Glutamatergic neuron (in vitro differentiated cells): ENCODE data around the gene RAB37. TPM values are rescaled to one million over a fixed set of nuclear protein-coding genes. Genes with fewer than 3 reads are reported as not detected.

Experiments used
- DNase-seq: peaks from one replicate; pipeline ENCODE4 v3.0.0; 2022
- H3K27ac Mint-ChIP-seq: one replicate; pipeline ENCODE4 v1.8.0; 2020; ENCODE audit warnings: mild to moderate bottlenecking, mixed read lengths, inconsistent platforms; ENCODE audit not compliant: unreplicated experiment
- H3K27me3 Mint-ChIP-seq: one replicate; pipeline ENCODE4 v1.8.0; 2020; ENCODE audit warnings: mild to moderate bottlenecking, moderate library complexity, mixed read lengths, inconsistent platforms; ENCODE audit not compliant: unreplicated experiment
- H3K36me3 Mint-ChIP-seq: one replicate; pipeline ENCODE4 v1.8.0; 2020; ENCODE audit warnings: mild to moderate bottlenecking, mixed read lengths, inconsistent platforms; ENCODE audit not compliant: unreplicated experiment
- H3K4me1 Mint-ChIP-seq: one replicate; pipeline ENCODE4 v1.8.0; 2020; ENCODE audit warnings: mild to moderate bottlenecking, low read depth, mixed read lengths, inconsistent platforms; ENCODE audit not compliant: unreplicated experiment
- H3K4me3 Mint-ChIP-seq: one replicate; pipeline ENCODE4 v1.8.0; 2020; ENCODE audit warnings: mild to moderate bottlenecking, mixed read lengths, inconsistent platforms; ENCODE audit not compliant: unreplicated experiment
- H3K9me3 Mint-ChIP-seq: one replicate; pipeline ENCODE4 v1.8.0; 2020; ENCODE audit warnings: mild to moderate bottlenecking, moderate library complexity, mixed read lengths, inconsistent platforms; ENCODE audit not compliant: unreplicated experiment
- CTCF ChIP-seq: fragments of 200-600 bp; sonication (generic); IDR thresholded peaks from one replicate; pipeline ENCODE4 v1.5.0; 2021; ENCODE audit not compliant: partially characterized antibody, unreplicated experiment
- total RNA-seq: library from RNA; stranded (reverse); fragmentation: NEBNext Ultra II Directional; extraction: Animal tissue kit (Norgen Biotek cat#: 25700); gene quantifications from one replicate; pipeline ENCODE4 v1.2.1, GENCODE V29; 2021; ENCODE audit not compliant: unreplicated experiment

Gene RAB37
- total RNA-seq, 1 donor from 2014 or later = 2.1 TPM

DNA sequence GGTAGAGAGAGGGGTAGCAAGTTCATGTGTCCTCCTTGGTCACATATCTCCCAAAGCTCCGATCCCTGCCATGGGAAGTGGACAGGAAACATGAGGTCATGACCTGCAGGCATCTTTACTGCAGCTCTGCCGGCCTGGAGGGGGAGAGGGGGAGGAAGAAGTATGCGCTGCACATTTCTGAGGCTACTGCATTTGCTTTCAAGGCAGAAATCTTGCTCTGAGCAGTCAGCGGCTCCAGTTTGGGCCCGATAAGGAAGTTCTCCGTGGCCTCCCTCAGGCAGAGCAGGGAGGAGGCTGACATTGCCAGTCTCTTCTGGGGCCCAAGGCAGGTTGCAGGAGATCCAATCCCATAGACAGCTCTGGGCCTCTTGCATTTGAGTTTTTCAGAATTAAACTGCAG, 9.9 kb downstream of the RAB37 start:
- no peak for DNase-seq
- H3K27me3 Mint-ChIP-seq = peaks cover 3% of the 10 kb centered on the region
- no peaks in the 10 kb centered on the region for H3K36me3 Mint-ChIP-seq
- no peak for TF ChIP-seq CTCF
- H3K27ac Mint-ChIP-seq = no peak overlapping the region
- H3K4me1 Mint-ChIP-seq = peaks cover 12% of the 10 kb centered on the region
- peaks cover 8% of the 10 kb centered on the region for H3K9me3 Mint-ChIP-seq
- no peak overlapping the region for H3K4me3 Mint-ChIP-seq

- H3K4me1 Mint-ChIP-seq = peaks cover 12% of the 10 kb centered on the region
- H3K9me3 Mint-ChIP-seq = peaks cover 9% of the 10 kb centered on the region
- no peak for TF ChIP-seq CTCF
- H3K27me3 Mint-ChIP-seq = peaks cover 2% of the 10 kb centered on the region
- H3K36me3 Mint-ChIP-seq = no peaks in the 10 kb centered on the region
- DNase-seq = no peak
- no peak overlapping the region for H3K4me3 Mint-ChIP-seq
- H3K27ac Mint-ChIP-seq = no peak overlapping the region
Measured at GRCh38 chr17:74748279-74748528, 11.1 kb downstream of the RAB37 start.

GRCh38 chr17:74748529-74749278, 11.6 kb downstream of the RAB37 start, which contains the start of gene NHERF1:
Gene NHERF1 (plus strand): TSS chr17:74748628. CDS start chr17:74748847, 219 bp downstream.
- DNase-seq = peak; percentile 97
- peak within 1 kb of the TSS; percentile 87 for H3K4me3 Mint-ChIP-seq
- H3K27me3 Mint-ChIP-seq = no peaks in the 10 kb centered on the region
- peaks cover 9% of the 10 kb centered on the region for H3K9me3 Mint-ChIP-seq
- peak; percentile 55 for TF ChIP-seq CTCF
- peak within 1 kb of the TSS; percentile 15 for H3K27ac Mint-ChIP-seq
- H3K4me1 Mint-ChIP-seq = peaks cover 11% of the 10 kb centered on the region
- no peaks in the 10 kb centered on the region for H3K36me3 Mint-ChIP-seq

DNA sequence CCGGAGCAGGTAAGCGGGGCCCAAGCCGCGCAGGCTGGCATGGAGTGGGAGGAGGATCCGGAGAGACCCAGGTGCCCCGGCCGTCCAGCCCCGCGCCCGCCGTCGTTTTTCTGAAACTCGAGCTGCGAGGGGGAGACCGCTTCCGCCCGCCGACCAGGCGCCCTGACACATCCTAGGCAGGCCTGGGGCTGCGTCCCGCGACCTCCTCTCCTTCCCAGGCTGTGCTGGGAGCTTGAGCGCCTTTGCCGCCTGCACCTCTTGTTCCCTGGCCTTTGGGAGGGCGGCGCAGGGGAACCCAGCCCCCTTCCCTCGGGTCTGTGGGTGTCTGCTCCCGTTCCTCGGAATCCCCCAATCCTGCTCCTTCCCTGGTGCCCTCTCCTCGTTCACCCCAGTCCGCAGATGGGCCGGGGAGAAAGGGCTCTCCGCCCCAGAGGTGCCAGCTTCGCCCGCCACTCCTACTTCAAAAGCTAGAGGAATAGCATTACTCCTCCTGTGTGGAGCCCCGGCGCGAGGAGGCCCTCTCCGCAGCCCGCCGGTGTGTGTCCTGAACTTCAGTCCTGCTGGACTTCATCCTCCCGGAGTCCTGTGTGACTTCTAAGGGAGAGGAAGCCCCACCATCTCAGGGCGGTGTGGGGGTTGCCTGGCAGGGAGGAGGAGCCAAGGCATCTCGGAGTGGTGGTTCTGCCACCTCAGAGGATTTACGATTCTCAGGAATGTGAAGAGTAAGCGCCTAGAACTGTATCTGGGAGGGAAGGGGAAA, 12.4 kb downstream of the RAB37 start:
- Mint-ChIP-seq H3K4me1 (peaks cover 7% of the 10 kb centered on the region), H3K9me3 (peaks cover 8% of the 10 kb centered on the region), H3K4me3 (peak overlapping the region; percentile 87), H3K27me3 (peaks cover 3% of the 10 kb centered on the region), H3K27ac (peak overlapping the region; percentile 36), H3K36me3 (no peaks in the 10 kb centered on the region)
- no peak for DNase-seq
- no peak for TF ChIP-seq CTCF

GRCh38 chr17:74750039-74750326, 12.9 kb downstream of the RAB37 start:
- TF ChIP-seq CTCF = no peak
- Mint-ChIP-seq H3K9me3 (peaks cover 8% of the 10 kb centered on the region), H3K36me3 (no peaks in the 10 kb centered on the region), H3K27me3 (peaks cover 3% of the 10 kb centered on the region), H3K4me1 (peaks cover 7% of the 10 kb centered on the region), H3K4me3 (peak overlapping the region; percentile 87), H3K27ac (peak overlapping the region; percentile 36)
- DNase-seq = no peak
